NB4 (cell line): Measurements from ENCODE around the gene GMPR.

Experiments
- CTCF ChIP-seq: IDR thresholded peaks from one replicate; pipeline ENCODE4 v1.5.1; 2012; ENCODE audit warnings: low read depth, low read length
- POLR2A ChIP-seq: IDR thresholded peaks from 2 replicates; pipeline ENCODE4 v1.6.1; 2011; ENCODE audit warnings: mild to moderate bottlenecking; ENCODE audit not compliant: insufficient read length; ENCODE audit errors: extremely low read depth

- TF ChIP-seq CTCF (no peak), POLR2A (no peak)
Observed at GRCh38 chr6:16196984-16197546, 41.3 kb upstream of the GMPR start.
